Activated T-helper 1 cell treated with Interleukin-2 at 50 U/mL for 16 hours (primary cell): ENCODE results near the gene SH3BP5.
"Not testable (repeated sequence)": the region's sequence is repeated elsewhere in the genome, so short reads cannot be mapped to it uniquely, and the experiment has no call there.

Experiments used
- DNase-seq: peaks from one replicate; pipeline ENCODE4 v3.0.0-alpha.2; 2020; ENCODE audit warnings: low read depth

SH3BP5 gene, protein sequence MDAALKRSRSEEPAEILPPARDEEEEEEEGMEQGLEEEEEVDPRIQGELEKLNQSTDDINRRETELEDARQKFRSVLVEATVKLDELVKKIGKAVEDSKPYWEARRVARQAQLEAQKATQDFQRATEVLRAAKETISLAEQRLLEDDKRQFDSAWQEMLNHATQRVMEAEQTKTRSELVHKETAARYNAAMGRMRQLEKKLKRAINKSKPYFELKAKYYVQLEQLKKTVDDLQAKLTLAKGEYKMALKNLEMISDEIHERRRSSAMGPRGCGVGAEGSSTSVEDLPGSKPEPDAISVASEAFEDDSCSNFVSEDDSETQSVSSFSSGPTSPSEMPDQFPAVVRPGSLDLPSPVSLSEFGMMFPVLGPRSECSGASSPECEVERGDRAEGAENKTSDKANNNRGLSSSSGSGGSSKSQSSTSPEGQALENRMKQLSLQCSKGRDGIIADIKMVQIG

DNA sequence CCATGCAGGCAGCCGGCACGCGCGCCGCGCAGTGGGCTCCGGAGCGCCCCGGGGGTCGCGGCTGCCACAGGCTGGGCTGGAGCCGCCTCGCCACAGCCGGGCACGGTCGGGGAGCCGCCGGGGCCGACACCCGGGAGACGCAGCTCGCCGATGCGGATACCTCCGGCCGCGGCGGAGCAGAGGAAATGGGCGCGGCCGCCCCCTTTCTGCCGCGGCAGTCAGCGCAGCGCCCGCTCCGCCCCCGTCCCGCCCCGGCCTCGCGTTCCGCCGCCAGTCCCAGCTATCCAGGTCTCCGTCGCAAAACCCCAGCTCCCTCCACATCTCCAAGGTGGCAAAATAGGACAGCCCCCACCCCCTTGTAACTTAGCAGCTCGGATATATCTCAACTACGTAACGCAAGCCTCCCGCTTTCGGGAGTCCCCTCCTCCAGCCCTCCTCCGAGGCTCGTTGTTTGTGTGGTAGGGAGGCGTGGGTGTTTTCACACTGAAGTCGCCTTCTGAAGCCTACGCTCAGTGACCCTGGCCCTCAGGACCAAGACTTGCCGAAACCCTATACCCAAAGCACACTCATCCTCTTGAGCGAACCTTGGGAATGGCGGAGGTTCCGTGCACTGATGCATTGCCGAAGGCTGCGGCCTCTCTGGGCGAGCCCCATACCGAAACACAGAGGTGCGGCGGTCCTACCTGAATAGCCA, at the start of gene SH3BP5:
TSS of gene SH3BP5 (minus strand) at position 182 of the 694 bp plus-strand sequence. CDS start at position 4, 178 bp downstream.
- DNase-seq = peak; percentile 64

GRCh38 chr3:15380980-15381890, 48.8 kb upstream of the SH3BP5 start:
- DNase-seq = no peak

- DNase-seq = peak; percentile 89
Observed at GRCh38 chr3:15377961-15378791, 45.8 kb upstream of the SH3BP5 start.

DNA sequence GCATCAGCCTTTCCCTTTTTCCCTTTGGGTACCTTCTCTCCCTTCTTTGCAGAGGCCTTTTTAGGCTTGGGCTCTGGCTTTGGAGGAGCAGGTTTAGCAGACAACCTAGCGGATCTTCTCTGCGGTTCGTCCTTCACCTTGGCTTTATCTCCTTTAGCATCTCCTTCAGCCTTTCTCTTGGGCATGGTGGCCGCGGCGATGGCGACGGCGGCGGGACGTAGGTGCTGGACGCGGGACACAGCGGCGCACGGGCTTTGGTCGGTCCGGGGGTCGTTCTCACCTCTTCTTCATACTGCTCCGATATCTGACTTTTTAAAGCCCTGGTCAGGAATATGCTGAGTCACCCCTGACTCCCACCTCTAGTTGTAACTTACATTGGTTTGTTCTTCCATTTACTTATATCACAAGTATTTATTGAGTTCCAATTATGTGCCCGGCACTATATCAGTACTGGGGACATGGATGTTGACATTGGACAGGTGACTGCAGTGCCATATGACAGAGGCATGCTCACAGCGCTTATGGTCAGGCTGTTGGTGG, 43.1 kb upstream of the SH3BP5 start:
- no peak for DNase-seq

GRCh38 chr3:15372918-15373317, 40.5 kb upstream of the SH3BP5 start:
- no peak for DNase-seq

GRCh38 chr3:15368561-15369135, 36.3 kb upstream of the SH3BP5 start:
- no peak for DNase-seq

GRCh38 chr3:15367059-15367458, 34.7 kb upstream of the SH3BP5 start:
- no peak for DNase-seq

- DNase-seq = not testable (repeated sequence)
Observed at GRCh38 chr3:15364078-15364477, 31.7 kb upstream of the SH3BP5 start.

GRCh38 chr3:15361494-15362214, 29.3 kb upstream of the SH3BP5 start:
- no peak for DNase-seq

- DNase-seq = no peak
Observed at GRCh38 chr3:15360788-15361493, 28.6 kb upstream of the SH3BP5 start.

DNA sequence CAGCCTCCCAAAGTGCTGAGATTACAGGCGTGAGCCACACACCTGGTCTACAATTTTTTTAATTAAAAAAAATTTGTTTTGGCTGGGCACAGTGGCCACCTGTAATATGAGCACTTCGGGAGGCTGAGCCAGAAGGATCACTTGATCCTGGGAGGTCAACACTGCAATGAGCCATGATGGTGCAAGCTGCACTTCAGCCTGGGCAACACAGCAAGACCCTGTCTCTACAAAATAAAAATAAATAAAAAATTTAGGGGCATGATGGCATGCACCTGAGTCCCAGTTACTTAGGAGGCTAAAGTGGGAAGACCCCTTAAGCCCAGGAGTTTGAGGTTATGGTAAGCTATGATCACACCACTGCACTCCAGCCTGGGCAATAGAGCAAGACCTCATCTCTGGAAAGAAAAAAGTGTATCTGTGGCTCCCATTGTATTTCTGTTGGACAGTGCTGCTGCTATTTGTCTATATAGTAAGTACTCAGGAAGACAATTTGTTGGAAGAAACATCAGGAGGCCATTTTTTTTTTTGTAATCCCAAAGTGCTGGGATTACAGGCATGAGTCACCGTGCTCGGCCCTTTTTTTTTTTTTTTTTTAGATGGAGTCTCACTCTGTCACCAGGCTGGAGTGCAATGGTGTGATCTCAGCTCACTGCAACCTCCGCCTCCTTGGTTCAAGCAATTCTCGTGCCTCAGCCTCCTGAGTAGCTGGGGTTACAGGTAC, 27.5 kb upstream of the SH3BP5 start:
- DNase-seq = no peak

- not testable (repeated sequence) for DNase-seq
Observed at GRCh38 chr3:15356651-15357061, 24.3 kb upstream of the SH3BP5 start.

- no peak for DNase-seq
Observed at GRCh38 chr3:15356176-15356575, 23.8 kb upstream of the SH3BP5 start.

- DNase-seq = no peak
Observed at GRCh38 chr3:15355086-15355485, 22.7 kb upstream of the SH3BP5 start.

DNA sequence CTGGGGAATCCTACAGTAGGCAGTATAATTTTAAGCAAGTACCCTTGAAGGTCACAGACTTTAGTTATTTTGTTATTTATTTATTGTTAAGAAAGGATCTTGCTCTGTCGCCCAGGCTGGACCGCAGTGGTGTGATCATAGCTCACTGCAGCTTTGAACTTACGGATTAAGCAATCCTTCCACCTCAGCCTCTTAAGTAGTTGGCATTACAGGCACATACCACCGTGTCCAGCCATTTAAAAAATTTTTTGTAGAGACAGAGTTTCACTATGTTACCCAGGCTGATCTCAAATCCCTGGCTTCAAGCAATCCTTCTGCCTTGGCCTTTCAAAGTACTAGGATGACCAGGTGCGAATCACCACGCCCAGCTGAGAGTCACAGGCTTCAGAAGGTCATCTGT, 22.1 kb upstream of the SH3BP5 start:
- no peak for DNase-seq

- DNase-seq = no peak
Observed at GRCh38 chr3:15350141-15350540, 17.8 kb upstream of the SH3BP5 start.

DNA sequence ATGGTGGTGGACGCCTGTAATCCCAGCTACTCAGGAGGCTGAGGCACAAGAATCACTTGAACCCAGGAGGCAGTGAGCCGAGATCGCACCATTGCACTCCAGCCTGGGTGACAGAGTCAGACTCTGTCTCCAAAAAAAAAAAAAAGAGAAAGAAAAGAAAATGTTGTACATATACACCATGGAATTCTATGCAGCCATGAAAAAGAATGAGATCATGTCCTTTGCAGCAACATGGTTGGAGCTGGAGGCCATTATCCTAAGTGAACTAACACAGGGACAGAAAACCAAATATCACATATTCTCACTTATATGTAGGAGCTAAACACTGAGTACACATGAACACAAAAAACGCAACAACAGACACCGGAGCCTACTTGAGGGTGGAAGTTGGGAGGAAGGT, 17.1 kb upstream of the SH3BP5 start:
- not testable (repeated sequence) for DNase-seq

- DNase-seq = no peak
Observed at GRCh38 chr3:15348246-15348645, 15.9 kb upstream of the SH3BP5 start.

- DNase-seq = no peak
Observed at GRCh38 chr3:15347737-15348110, 15.3 kb upstream of the SH3BP5 start.
